ENCODE results near the gene PRDM10.
"Not testable (repeated sequence)": the region's sequence is repeated elsewhere in the genome, so short reads cannot be mapped to it uniquely, and the experiment has no call there.

Gene PRDM10

GRCh38 chr11:130002352-130002845 is at the start of gene PRDM10:
Gene PRDM10, minus strand, starts transcription at chr11:130002835. Its CDS starts 41,871 bp downstream, at chr11:129960964.
- peak; percentile 72 for DNase-seq (ENCODE audit: low read depth)

- DNase-seq (ENCODE audit: low read depth) = no peak
Measured at GRCh38 chr11:130051082-130051481, 48.4 kb upstream of the PRDM10 start.

DNA sequence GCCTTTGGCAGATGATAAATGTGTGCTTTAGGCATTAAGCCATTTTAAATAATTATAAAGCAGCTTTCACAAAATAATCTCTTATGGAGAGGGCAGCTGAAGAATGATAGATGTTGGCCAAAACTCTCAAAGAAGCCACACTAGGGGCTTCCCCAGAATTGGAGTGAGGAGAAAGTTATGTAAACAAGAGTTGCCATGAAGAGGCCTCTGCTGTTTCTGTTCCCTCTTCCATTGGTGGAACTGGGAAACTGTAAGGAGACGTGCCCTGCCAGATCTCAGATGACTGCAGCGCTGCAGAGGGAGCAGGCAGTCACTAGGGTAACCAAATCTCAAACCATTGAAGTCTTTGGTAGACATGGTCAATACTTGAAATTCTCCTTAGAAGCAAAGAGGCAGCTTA is 47.6 kb upstream of the PRDM10 start:
- no peak for DNase-seq (ENCODE audit: low read depth)

- DNase-seq (ENCODE audit: low read depth) = no peak
Measured at GRCh38 chr11:130049328-130049771, 46.7 kb upstream of the PRDM10 start.

DNA sequence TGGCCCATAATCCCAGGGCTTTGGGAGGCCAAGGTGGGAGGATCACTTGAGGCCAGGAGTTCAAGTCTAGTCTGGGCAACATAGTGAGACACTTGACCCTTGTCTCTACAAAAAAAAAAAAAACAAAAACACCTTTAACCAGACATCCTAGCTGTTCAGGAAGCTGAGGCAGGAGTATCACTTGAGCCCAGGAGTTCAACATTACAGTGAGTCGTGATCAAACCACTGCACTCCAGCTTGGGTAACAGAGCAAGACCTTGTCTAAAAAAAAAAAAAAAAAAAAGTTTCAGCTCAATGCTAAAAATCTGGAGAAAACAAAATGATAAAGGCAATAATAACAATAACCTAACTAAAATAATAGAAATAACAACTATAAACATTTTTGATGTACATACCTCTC is 44.5 kb upstream of the PRDM10 start:
- no peak for DNase-seq (ENCODE audit: low read depth)

DNA sequence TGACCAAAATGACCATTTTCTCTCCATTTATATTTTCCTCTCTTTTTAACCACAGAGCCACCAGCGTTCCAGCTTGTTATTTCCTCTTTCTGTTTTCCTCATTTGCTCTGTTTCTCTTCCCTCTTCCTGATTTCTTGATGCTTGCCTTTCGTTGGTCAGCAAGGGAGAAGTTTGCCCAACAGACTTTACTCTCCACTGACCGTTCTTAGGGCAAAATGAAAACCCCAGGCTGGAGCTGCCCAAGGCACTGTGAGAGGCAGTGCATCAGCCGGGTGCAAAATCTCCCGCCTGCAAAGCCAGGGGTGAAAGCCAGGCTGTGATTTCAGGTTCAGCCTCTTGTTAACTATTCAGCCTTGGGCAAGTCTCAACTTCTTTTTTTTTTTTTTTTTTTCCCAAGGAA is 40.9 kb upstream of the PRDM10 start:
- DNase-seq (ENCODE audit: low read depth) = no peak

GRCh38 chr11:130042093-130042591 is 39.5 kb upstream of the PRDM10 start:
- no peak for DNase-seq (ENCODE audit: low read depth)

DNA sequence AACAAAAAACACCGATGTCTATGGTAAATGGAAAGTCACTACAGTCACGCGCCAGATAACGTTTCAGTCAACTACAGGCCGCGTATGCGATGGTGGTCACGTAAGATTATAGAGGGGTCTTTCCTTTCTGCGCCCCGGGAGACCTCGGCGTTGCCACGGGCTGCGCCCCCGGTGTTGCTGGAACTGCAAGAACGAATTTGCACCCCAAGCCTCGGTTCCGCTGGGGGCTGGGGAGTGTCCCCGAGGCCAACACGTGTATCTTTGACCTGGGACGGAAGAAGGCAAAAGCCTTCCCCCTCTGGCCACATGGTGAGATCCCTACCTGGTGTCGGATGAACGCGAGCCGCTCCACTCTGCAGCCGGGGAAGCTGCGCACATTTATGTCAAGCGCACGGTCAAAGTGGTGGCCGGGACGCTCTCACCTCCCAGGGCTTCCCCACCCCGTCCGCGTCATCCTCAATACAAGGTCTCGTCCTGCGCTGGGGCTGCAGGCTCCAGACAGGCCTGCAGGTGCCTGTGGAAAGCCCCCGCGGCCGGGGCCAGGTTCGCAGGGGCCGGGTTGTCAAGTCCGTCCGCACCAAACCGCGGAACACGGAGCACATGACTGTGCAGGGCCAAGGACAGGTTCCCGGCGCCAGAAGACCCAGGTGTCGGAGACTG is 37.8 kb upstream of the PRDM10 start:
- DNase-seq (ENCODE audit: low read depth) = no peak

DNA sequence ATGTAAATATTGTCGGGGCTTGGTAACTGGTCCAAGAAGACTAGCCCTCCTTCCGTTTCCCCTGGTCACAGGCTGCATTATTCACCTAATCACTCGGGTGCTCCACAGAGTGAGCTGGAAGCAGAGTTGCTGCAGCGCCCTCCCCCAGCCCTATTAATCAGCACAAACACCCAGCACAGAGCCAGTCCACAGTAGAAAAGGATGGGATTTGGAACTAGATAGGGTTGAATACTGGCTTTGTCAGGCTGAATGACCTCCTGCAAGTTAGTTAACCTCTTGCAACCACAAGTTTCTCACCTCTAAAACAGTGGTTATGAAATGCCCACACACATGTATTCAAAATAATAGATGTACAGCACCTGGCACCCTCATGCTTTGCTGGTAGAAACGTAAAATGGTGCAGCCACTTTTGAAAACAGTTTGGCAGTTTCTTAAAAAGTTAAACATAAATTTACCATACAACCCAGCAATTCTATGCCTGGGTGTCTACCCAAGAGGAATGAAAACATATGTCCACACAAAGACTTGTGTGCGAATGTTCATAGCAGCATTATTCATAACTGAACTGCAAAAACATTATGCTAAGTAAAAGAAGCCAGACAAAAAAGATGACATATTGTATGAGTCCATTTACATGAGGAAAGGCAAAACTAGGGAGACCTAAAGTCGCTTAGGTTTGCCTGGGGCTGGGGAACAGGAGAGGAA is 35.4 kb upstream of the PRDM10 start:
- DNase-seq (ENCODE audit: low read depth) = no peak

DNA sequence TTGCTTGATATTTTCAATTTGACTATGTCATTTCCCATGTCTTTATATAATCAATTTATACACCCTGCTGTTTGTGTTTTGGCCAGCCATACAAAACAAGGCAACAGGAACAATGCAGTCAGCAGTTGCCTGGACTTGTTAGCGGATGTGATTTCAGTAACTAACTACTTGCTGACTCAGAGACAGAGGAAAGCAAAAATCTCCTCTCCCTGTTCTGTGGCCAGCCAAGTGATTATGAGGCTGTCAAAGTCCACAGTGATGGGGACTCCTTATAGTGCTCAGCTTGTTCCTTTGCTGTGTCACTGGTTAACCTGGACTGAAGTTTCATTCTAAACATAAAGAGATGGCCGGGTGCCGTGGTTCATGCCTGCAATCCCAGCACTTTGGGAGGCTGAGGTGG is 34.4 kb upstream of the PRDM10 start:
- no peak for DNase-seq (ENCODE audit: low read depth)

GRCh38 chr11:130034236-130034635 is 31.6 kb upstream of the PRDM10 start:
- DNase-seq (ENCODE audit: low read depth) = no peak

GRCh38 chr11:130032931-130033330 is 30.3 kb upstream of the PRDM10 start:
- DNase-seq (ENCODE audit: low read depth) = no peak

DNA sequence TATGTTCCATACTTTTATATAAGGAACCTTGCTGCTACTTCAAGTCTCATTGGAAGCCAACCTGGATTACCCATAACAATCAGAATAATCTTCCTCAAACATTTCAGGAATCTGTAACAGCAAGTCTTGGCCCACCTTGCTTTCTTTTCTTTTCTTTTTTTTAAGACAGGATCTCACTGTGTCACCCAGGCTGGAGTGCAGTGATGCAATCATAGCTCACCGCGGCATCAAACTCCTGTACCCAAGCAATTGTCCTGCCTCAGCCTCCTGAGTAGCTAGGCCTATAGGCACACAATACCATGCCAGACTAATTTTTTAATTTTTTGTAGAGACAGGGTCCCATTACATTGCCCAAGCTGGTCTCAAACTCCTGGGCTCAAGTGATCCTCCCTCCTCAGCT is 29.3 kb upstream of the PRDM10 start:
- DNase-seq (ENCODE audit: low read depth) = no peak

GRCh38 chr11:130031056-130031455 is 28.4 kb upstream of the PRDM10 start:
- DNase-seq (ENCODE audit: low read depth) = no peak

GRCh38 chr11:130029137-130029536 is 26.5 kb upstream of the PRDM10 start:
- DNase-seq (ENCODE audit: low read depth) = no peak

- DNase-seq (ENCODE audit: low read depth) = no peak
Measured at GRCh38 chr11:130025371-130025770, 22.7 kb upstream of the PRDM10 start.

- DNase-seq (ENCODE audit: low read depth) = no peak
Measured at GRCh38 chr11:130024361-130024760, 21.7 kb upstream of the PRDM10 start.

GRCh38 chr11:130023204-130023603 is 20.6 kb upstream of the PRDM10 start:
- no peak for DNase-seq (ENCODE audit: low read depth)

DNA sequence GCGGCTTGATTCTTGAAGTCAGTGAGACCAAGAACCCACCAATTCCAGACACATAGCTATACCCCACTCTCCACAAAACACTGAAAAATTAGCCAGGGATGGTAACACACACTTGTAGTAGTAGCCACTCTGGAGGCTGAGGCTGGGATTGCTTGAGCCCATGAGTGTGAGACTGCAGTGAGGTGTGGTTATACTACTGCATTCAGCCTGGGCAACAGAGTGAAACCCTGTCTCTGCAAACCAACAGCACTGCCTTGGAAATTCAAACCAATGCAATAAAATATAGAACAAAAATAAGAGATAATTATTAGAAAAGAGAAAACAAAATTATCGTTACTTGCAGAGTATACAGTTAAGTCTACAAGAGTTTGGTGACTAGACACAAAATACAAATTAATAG is 20.2 kb upstream of the PRDM10 start:
- no peak for DNase-seq (ENCODE audit: low read depth)

DNA sequence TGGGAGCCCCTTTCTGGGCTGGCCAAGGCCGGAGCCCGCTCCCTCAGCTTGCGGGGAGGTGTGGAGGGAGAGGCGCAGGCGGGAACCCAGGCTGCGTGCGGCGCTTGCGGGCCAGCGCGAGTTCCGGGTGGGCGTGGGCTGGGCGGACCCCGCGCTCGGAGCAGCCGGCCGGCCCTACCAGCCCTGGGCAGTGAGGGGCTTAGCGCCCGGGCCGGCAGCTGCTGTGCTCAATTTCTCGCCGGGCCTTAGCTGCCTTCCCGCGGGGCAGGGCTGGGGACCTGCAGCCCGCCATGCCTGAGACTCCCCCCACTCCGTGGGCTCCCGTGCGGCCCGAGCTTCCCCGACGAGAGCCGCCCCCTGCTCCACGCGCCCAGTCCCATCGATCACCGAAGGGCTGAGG is 19.0 kb upstream of the PRDM10 start:
- not testable (repeated sequence) for DNase-seq (ENCODE audit: low read depth)

- no peak for DNase-seq (ENCODE audit: low read depth)
Measured at GRCh38 chr11:130020323-130020722, 17.7 kb upstream of the PRDM10 start.

GRCh38 chr11:130015846-130016245 is 13.2 kb upstream of the PRDM10 start:
- not testable (repeated sequence) for DNase-seq (ENCODE audit: low read depth)

GRCh38 chr11:130008326-130008725 is 5.7 kb upstream of the PRDM10 start:
- DNase-seq (ENCODE audit: low read depth) = no peak

Measured in stimulated activated CD8-positive, alpha-beta memory T cell treated with anti-CD3 and anti-CD28 coated beads, Interleukin-15, amount 100 ng/mL, for 24 hours (primary cell).